Measurements from ENCODE around the gene GRHPR. TPM values are rescaled to one million over a fixed set of nuclear protein-coding genes. Genes with fewer than 3 reads are reported as not detected.
"Not testable (repeated sequence)": the region's sequence is repeated elsewhere in the genome, so short reads cannot be mapped to it uniquely, and the experiment has no call there.

GRHPR gene
- total RNA-seq, 1 donor from 2014 or later = 61.6 TPM

GRCh38 chr9:37449862-37450632 lies 27.6 kb downstream of the GRHPR start:
- DNase-seq = peak; percentile 32

- DNase-seq = no peak
Observed at GRCh38 chr9:37451628-37452027, 29.1 kb downstream of the GRHPR start.

DNA sequence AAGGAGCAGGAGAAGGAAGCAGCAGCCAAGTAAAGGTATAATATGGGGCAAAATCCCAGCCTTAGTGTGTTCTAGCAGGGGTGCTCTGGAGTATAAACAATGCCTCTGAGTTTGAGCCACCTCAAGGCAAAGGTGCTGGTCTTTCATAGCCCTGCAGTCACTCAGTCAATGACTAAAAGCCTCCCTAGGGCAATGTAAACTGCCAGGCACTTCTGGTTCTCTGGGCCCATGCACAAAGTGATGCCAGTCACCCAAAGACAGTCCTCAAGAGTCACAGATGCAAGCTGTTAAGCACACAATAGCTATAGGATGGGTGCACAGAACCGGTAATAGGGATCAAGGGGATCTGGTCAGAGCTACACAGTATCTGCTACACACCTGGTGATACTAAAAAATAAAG lies 30.1 kb downstream of the GRHPR start:
- no peak for DNase-seq

DNA sequence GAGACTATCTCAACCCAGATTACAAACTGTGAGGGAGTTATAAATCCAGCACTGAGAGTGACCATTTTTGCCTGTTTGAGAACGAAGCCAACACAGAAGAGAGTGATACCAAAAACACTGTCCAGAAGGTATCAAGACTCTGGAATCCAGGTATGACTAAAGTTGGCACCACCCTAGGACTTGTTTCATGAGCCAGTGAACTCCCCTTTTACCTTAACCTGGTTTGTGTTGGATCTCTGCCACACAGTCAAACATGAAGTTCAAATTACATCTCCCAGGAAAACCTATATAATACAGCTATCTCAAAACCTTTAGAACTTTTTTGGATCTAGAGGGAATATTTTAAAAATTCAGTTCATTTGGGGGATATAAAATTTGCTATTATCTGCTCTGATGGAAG lies 31.3 kb downstream of the GRHPR start:
- DNase-seq = no peak

DNA sequence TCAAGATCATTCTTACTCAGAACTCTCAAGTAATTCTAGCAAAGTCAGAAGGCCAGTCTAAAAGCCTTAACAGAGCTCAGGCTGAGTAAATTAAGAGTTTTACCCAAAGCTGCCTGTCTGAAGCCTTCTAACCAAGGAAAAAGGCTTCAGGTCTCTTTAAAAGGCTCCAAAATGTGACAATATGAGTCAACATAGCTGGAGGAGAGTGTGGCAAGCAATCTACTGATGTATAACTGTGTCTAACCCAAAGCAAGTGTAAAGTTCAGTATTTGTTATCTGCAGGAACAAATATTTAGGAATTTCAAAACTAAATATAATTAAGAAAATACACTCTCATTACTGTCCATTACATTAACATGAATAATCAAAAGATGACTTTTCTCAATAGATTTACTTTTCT lies 31.7 kb downstream of the GRHPR start:
- DNase-seq = no peak

GRCh38 chr9:37455884-37456647 lies 33.6 kb downstream of the GRHPR start:
- no peak for DNase-seq

GRCh38 chr9:37456817-37457216 lies 34.3 kb downstream of the GRHPR start:
- DNase-seq = no peak

- no peak for DNase-seq
Observed at GRCh38 chr9:37464006-37464405, 41.5 kb downstream of the GRHPR start.

DNA sequence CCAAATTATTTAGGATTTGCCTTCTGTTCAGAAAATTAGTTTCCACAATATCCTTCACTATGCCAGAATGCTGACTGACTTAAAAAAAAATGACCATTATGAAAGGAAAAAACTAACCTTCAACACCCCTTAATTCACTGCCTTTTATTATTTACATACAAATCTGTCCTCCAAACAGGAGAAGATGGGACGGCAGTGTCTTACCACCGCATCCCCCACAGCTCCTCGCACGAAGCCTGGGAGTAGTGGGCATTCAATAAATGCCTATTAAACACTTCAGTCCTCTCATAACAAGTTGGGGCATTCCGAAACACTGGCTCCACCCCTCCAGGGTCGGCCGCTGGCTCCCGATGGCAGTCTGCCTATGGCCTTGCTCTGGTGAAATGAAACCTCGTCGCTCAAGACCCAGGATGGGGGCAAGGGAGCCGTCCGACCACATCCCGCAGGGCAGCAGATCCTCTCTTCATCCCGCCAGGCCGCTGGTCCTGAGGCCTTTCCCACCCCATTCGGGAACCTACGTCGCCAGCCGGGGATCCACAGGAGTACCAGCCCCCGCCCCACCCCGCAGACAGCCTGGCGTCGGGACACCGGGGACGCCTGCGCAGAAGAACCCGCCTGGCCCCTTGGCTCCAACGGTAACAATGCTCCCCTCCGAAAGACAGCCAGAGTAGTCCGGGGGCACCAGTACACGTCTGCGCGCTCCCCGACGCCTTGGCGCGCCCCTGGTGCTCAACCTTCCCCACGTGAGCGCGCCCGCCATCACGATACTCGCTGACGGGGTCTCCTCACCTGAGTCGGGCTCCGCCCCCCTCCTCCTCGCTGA lies 42.1 kb downstream of the GRHPR start:
- peak; percentile 79 for DNase-seq

DNA sequence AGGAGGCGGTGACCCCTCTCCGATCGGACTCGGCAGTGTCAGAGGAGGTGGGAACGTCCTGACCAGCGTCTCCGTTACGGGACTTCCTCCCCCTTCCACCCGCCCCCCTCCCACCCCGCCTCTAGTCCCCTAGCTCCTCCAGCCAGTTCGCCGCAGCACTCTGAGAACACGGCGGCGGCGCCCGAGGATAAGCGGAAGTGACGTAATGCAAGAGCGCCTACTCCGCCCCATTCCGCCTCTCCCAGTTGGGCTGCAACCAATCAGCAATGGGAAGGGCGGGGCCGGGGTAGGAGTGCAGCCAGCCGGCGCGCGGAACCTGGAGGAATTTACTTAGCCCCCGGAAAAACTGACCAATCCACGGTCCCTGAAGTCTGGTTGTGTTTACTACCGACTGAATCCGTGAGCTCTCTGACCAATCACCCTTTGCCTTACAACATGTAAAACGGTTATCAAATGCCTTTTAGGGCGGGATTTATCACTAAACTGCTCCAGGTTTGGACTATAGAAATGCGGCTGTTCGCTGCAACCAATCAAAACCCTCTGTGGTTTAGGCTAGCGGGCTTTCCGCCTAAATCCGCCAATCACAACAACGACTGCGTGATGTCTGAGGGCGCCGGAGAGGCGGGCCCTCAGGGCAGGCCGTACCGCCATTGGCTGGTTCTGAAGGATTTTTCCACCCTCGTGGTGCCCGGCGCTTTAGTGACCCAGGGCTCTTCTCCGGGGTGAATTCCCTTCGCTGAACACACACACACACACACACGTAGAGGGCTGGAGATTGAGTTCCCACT lies 42.9 kb downstream of the GRHPR start, which contains the start of gene ZBTB5:
ZBTB5 (minus strand) TSS at position 202 of the 788 bp plus-strand sequence. CDS start 22,899 bp downstream, outside the sequence.
- peak; percentile 100 for DNase-seq

- DNase-seq = peak; percentile 45
Observed at GRCh38 chr9:37466037-37466709, 43.7 kb downstream of the GRHPR start.

- not testable (repeated sequence) for DNase-seq
Observed at GRCh38 chr9:37467530-37467929, 45.0 kb downstream of the GRHPR start.

DNA sequence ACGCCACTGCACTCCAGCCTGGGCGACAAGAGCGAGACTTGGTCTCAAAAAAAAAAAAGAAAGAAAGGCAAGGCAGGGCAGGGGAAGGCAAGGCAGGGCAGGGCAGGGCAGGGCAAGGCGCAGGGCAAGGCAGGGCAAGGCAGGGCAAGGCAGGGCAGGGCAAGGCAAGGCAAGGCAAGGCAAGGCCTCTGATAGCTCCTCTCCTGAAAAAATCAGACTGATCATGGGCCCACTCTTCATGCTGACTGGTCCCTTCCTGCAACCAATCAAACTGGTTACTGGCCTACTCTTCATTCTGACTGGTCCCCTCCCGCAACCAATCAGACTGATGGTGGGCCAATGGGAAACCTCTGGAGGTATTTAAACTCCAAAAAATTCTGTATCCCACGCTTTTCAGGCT lies 46.1 kb downstream of the GRHPR start:
- no peak for DNase-seq

DNA sequence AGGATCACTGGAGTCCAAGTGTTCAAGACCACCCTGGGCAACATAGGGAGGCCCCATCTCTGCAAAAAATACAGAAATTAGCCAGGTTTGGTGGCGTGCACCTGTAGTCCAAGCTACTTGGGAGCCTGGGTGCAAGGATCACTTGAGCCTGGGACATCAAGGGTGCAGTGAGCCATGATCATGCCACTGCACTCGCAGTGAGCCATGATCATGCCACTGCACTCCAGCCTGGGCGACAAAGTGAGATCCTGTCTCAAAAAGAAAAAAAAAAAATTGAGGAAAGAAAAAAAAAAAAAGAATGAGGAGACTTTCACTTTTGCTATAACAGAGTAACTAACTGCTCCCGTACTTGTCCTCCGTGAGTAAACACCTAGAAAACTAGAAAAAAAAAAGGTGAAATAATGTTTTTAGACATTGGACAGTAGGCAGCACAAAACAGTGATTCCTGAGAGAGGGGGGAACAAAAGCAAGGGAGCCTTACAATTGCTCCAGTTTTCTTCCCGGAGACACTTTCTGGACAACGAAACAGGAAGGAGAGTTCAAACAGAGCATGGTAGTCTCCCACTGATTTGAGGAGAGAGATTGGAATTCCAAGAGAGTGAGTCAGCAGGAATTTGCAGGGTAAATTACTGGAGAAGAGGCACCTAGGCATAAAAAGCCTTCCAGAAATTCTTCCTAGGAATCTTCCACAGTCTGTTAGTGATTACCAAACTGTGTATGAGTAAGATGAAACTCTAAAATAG lies 49.6 kb downstream of the GRHPR start:
- DNase-seq = no peak

GRCh38 chr9:37473982-37474381 lies 51.5 kb downstream of the GRHPR start:
- DNase-seq = not testable (repeated sequence)

DNA sequence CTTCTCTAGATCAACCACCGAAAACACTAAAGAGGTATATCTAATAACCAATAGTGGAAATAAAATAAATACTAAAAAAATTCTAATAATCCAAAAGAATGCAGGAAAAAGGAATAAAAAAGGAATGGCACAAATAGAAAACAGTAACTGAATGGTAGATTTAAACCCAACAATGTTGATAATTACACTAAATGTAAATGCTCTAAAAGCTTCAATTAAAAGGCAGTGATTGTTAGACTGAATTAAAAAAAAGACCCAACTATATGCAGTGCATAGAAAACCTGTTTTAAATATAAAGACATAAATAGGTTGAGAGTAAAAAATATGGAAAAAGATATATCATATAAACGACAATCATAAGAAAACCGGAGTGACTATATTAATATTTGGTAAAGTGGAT lies 51.9 kb downstream of the GRHPR start:
- DNase-seq = no peak

GRCh38 chr9:37476930-37477329 lies 54.4 kb downstream of the GRHPR start:
- DNase-seq = no peak

DNA sequence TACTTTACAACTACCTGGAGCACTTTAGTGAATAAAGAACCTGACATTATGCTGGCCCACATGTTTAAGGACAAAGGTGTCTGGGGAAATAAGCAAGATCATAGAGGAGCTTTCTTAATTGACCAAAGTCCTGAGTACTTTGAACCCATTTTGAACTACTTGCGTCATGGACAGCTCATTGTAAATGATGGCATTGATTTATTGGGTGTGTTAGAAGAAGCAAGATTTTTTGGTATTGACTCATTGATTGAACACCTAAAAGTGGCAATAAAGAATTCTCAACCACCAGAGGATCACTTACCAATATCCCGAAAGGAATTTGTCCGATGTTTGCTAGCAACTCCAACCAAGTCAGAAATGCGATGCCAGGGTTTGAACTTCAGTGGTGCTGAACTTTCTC lies 54.9 kb downstream of the GRHPR start:
- not testable (repeated sequence) for DNase-seq

DNA sequence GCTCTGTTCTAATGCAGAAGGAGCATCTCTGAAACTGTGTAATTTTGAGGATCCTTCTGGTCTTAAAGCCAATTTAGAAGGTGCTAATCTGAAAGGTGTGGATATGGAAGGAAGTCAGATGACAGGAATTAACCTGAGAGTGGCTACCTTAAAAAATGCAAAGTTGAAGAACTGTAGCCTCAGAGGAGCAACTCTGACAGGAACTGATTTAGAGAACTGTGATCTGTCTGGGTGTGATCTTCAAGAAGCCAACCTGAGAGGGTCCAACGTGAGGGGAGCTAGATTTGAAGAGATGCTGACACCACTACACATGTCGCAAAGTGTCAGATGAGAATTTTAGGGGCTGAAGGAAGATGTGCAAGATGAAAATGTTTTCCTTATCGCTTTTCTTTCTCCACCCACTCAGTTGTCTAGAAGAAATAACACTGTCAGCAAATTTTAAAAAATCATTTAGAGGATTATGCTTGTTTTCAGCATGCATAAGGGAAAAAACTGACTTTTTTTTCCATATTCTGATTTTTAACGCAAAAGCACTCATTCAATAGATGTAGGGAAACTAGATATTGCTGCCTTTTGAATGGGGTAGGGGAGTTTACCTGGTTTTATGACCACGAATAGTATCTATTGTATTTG lies 55.6 kb downstream of the GRHPR start:
- not testable (repeated sequence) for DNase-seq

- no peak for DNase-seq
Observed at GRCh38 chr9:37480759-37481158, 58.3 kb downstream of the GRHPR start.
